ENCODE measurements around the gene FAM209B. TPM values are rescaled to one million over a fixed set of nuclear protein-coding genes. Genes with fewer than 3 reads are reported as not detected.

The FAM209B gene
- total RNA-seq, 2 experiments from 2014 or later, result 0.45 to 1.1 TPM

DNA sequence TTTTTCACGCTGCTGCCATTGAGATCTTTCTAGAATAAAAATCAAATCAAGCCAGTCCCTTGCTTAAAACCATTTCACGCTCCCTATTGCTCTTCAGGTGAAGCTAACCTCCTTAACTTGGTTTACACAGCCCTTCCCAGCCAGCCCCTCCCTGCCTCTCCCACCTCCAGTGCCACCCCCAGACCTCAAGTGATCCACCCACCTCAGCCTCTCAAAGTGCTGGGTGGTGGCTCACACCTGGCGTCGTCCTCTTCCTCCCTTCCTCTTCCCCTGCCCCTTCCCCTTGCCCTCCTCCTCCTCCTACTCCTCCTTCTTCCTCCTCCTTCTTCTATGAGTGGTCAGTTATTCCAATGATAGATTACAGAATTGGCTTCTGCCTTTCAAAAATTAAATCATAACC, 42.9 kb downstream of the FAM209B start:
- H3K27ac Mint-ChIP-seq, result no peak overlapping the region
- CTCF ChIA-PET, result interaction anchor here (1.0 kb wide), 1 partner anchor 26 kb away, joined by 4 read pairs; no protein-coding TSS in a partner anchor

DNA sequence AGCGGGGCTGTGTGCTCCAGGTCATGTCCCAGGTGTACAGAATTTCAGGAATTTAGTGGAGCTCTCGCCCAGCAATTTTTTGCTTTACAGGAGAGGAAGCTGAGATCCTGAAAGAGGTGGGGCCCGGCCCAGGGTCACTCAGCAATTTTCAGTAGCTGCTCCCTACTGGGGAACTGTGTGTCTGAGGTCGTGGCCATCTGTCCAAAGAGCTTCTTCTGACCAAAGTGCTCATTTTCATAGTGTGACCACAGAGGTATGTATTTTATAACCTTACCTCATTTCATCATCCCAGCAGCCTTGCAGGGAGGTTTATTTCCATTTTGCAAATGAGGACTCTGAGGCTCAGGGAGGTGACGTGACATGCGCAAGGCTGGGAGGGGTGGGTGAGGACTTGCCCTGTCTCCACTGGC, 46.3 kb downstream of the FAM209B start:
- no peak for ATAC-seq
- ChIA-PET CTCF (no interaction called here), POLR2A (no interaction called here)
- H3K9me3 Mint-ChIP-seq (ENCODE audit: insufficient read depth), result no peaks in the 10 kb centered on the region
- H3K27ac Mint-ChIP-seq, result no peak overlapping the region
- no peaks in the 10 kb centered on the region for H3K36me3 Mint-ChIP-seq (ENCODE audit: low read depth)
- H3K27me3 Mint-ChIP-seq (ENCODE audit: low read depth), result peaks cover 3% of the 10 kb centered on the region
- no peak overlapping the region for H3K4me3 Mint-ChIP-seq
- DNase-seq, result no peak
- no peaks in the 10 kb centered on the region for H3K4me1 Mint-ChIP-seq (ENCODE audit: low read depth)

More for the DNA sequence above, 42.9 kb downstream of the FAM209B start:
- ATAC-seq, result no peak
- Mint-ChIP-seq H3K4me3 (no peak overlapping the region), H3K27me3 (ENCODE audit: low read depth) (peaks cover 2% of the 10 kb centered on the region), H3K36me3 (ENCODE audit: low read depth) (no peaks in the 10 kb centered on the region), H3K9me3 (ENCODE audit: insufficient read depth) (no peaks in the 10 kb centered on the region), H3K4me1 (ENCODE audit: low read depth) (no peaks in the 10 kb centered on the region)
- POLR2A ChIA-PET, result no interaction called here
- DNase-seq, result no peak

DNA sequence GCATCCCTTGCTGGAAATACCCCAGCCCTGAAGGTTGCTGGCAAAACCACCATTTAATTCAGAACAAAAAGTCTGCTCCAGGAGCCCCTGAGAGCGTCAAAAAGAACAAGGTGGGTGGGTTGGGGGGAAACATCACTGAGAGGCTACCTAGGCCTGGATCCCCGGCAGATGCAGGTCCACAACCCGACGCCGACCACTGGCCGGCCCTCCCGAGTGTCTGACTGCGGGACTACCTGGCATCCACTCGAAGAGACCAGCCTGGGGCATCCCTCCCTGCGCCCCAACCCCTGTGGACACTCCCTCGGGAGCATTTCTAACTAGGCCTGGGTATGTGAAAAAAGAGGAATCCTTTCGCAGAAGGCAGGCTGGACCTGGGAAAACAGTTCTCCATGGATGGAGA, 47.2 kb downstream of the FAM209B start:
- Mint-ChIP-seq H3K9me3 (ENCODE audit: insufficient read depth) (no peaks in the 10 kb centered on the region), H3K27ac (no peak overlapping the region), H3K4me3 (no peak overlapping the region), H3K36me3 (ENCODE audit: low read depth) (no peaks in the 10 kb centered on the region), H3K27me3 (ENCODE audit: low read depth) (peaks cover 3% of the 10 kb centered on the region), H3K4me1 (ENCODE audit: low read depth) (no peaks in the 10 kb centered on the region)
- ATAC-seq (no peak), DNase-seq (no peak)
- ChIA-PET POLR2A (no interaction called here), CTCF (no interaction called here)

DNA sequence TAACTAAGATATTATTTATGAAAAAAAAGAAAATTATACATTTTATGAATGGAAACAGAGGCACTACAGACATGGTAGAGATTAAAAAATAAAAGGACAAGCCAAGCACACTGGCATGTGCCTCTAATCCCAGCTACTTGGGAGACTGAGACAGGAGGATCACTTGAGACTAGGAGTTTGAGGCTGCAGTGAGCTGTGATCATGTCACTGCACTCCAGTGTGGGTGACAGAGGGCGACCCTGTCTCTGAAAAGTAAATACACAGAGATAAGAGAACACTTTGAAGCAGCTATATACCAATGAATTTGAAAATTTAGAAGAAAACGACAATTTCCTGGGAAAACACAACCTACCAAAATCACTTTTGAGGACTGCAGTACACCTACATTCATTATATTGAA, 48.7 kb downstream of the FAM209B start:
- H3K9me3 Mint-ChIP-seq (ENCODE audit: insufficient read depth), result no peaks in the 10 kb centered on the region

DNA sequence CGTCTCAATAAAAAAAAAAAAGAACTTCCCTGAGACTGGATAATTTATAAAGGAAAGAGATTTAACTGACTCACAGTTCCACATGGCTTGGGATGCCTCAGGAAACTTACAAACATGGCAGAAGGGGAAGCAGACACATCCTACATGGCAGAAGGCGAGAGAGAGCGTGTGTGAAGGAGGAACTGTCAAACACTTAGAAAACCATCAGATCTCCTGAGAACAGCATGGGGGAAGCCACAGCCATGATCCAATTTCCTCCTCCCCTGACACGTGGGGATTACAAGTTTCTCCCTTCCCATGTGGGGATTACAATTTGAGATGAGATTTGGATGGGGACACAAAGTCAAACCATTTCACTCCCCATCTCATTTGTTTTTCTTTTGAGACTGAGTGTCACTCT, 49.5 kb downstream of the FAM209B start:
- Mint-ChIP-seq H3K9me3 (ENCODE audit: insufficient read depth) (no peaks in the 10 kb centered on the region), H3K4me3 (no peak overlapping the region), H3K36me3 (ENCODE audit: low read depth) (no peaks in the 10 kb centered on the region), H3K27me3 (ENCODE audit: low read depth) (peaks cover 3% of the 10 kb centered on the region), H3K27ac (no peak overlapping the region), H3K4me1 (ENCODE audit: low read depth) (no peaks in the 10 kb centered on the region)
- ChIA-PET POLR2A (no interaction called here), CTCF (no interaction called here)
- DNase-seq, result no peak
- no peak for ATAC-seq

More for the DNA sequence above, 48.7 kb downstream of the FAM209B start:
- DNase-seq (no peak), ATAC-seq (no peak)
- no peak overlapping the region for H3K27ac Mint-ChIP-seq
- H3K36me3 Mint-ChIP-seq (ENCODE audit: low read depth), result no peaks in the 10 kb centered on the region
- H3K27me3 Mint-ChIP-seq (ENCODE audit: low read depth), result peaks cover 3% of the 10 kb centered on the region
- ChIA-PET POLR2A (no interaction called here), CTCF (no interaction called here)
- no peak overlapping the region for H3K4me3 Mint-ChIP-seq
- H3K4me1 Mint-ChIP-seq (ENCODE audit: low read depth), result no peaks in the 10 kb centered on the region

DNA sequence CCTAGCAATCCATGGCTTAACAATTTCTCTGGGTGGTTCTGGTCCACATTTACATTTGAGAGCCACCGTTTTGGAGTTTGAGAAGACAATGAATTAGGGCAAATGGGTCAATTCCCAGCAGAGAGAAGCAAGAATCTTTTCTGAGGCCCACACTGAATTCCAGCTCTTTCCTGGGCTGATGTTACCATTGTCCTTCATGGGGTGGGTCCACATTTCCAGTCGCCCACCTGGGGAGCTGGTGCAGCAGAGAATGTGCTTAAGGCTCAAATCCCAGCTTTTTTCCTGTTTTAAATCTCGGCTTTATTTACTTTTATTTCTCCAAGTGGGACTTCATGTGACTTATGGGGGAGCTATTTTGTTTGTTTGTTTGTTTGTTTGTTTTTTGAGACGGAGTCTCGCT, 51.9 kb downstream of the FAM209B start:
- ChIA-PET POLR2A (no interaction called here), CTCF (no interaction called here)
- no peaks in the 10 kb centered on the region for H3K9me3 Mint-ChIP-seq (ENCODE audit: insufficient read depth)
- H3K4me1 Mint-ChIP-seq (ENCODE audit: low read depth), result no peaks in the 10 kb centered on the region
- no peak for ATAC-seq
- no peaks in the 10 kb centered on the region for H3K36me3 Mint-ChIP-seq (ENCODE audit: low read depth)
- H3K27me3 Mint-ChIP-seq (ENCODE audit: low read depth), result peaks cover 3% of the 10 kb centered on the region
- H3K4me3 Mint-ChIP-seq, result no peak overlapping the region
- no peak for DNase-seq
- no peak overlapping the region for H3K27ac Mint-ChIP-seq

Other genes starting within 250 kb of the FAM209B start
- 1 to 10 TPM; 5.2 to 5.4 TPM for gene FAM210B, start 174.3 kb upstream of the FAM209B start, total RNA-seq
- gene AURKA, start 141.0 kb upstream of the FAM209B start, total RNA-seq, result 10 to 100 TPM; 92.7 to 94.2 TPM
- 10 to 100 TPM; 60.5 to 66.3 TPM for gene CSTF1, start 140.6 kb upstream of the FAM209B start, total RNA-seq
- gene CASS4, start 121.0 kb upstream of the FAM209B start, total RNA-seq, result 10 to 100 TPM; 17.8 to 18.8 TPM
- gene RTF2, start 64.6 kb upstream of the FAM209B start, total RNA-seq, result 100 to 1,000 TPM; 118 to 125 TPM
- gene FAM209A, start 8.5 kb upstream of the FAM209B start, total RNA-seq, result 1 to 10 TPM; 1.6 to 2.1 TPM
- gene TFAP2C, start 96.1 kb downstream of the FAM209B start, total RNA-seq, result not detected

All from activated CD8-positive, alpha-beta T cell treated with anti-CD3 and anti-CD28 coated beads, Interleukin-2, amount 10 ng/mL, durations not matched to agents 7 days and 5 days (primary cell).